Mesendoderm (in vitro differentiated cells): ENCODE results near the gene ABI1.

Experiments
- DNase-seq: peaks from one replicate; pipeline ENCODE4 v3.0.0; 2013
- H2AK5ac ChIP-seq: 2 replicates; pipeline ENCODE4 v1.6.1; 2013; ENCODE audit warnings: low read length, inconsistent platforms
- H2BK120ac ChIP-seq: 2 replicates; pipeline ENCODE4 v1.6.1; 2013; ENCODE audit warnings: low read depth, mild to moderate bottlenecking, low read length, moderate library complexity, mixed read lengths
- H2BK15ac ChIP-seq: replicated peaks from 2 replicates; pipeline ENCODE4 v1.6.1; 2013; ENCODE audit warnings: low read depth, mild to moderate bottlenecking, moderate library complexity
- H2BK5ac ChIP-seq: 2 replicates; pipeline ENCODE4 v1.6.1; 2013; ENCODE audit warnings: low read length, inconsistent platforms
- H3K18ac ChIP-seq: 2 replicates; pipeline ENCODE4 v1.6.1; 2013; ENCODE audit warnings: mild to moderate bottlenecking, low read length, mixed read lengths
- H3K23ac ChIP-seq: one replicate; pipeline ENCODE4 v1.6.1; 2013; ENCODE audit warnings: low read length
- H3K27ac ChIP-seq: 2 replicates; pipeline ENCODE4 v1.5.1; 2013; ENCODE audit warnings: low read depth, mild to moderate bottlenecking, inconsistent platforms, low read length, moderate library complexity
- H3K27me3 ChIP-seq: 2 replicates; pipeline ENCODE4 v1.6.1; 2013; ENCODE audit warnings: low read length, control low read depth, mild to moderate bottlenecking, inconsistent platforms; ENCODE audit not compliant: insufficient read depth, poor library complexity
- H3K36me3 ChIP-seq: 2 replicates; pipeline ENCODE4 v1.6.1; 2013; ENCODE audit warnings: low read length, inconsistent platforms; ENCODE audit not compliant: control insufficient read depth, insufficient read depth
- H3K4ac ChIP-seq: one replicate; pipeline ENCODE4 v1.6.1; 2013; ENCODE audit warnings: low read depth, mild to moderate bottlenecking, low read length, moderate library complexity
- H3K4me1 ChIP-seq: 2 replicates; pipeline ENCODE4 v1.6.1; 2013; ENCODE audit warnings: low read depth, low read length, inconsistent platforms; ENCODE audit not compliant: control insufficient read depth
- H3K4me2 ChIP-seq: 2 replicates; pipeline ENCODE4 v1.6.1; 2013; ENCODE audit warnings: low read length
- H3K4me3 ChIP-seq: 2 replicates; pipeline ENCODE4 v1.5.1; 2013; ENCODE audit warnings: mild to moderate bottlenecking, low read length
- H3K56ac ChIP-seq: one replicate; pipeline ENCODE4 v1.6.1; 2013; ENCODE audit warnings: low read length
- H3K79me1 ChIP-seq: 2 replicates; pipeline ENCODE4 v1.6.1; 2013; ENCODE audit warnings: low read length, inconsistent platforms
- H3K79me2 ChIP-seq: 2 replicates; pipeline ENCODE4 v1.6.1; 2013; ENCODE audit warnings: mild to moderate bottlenecking, low read length; ENCODE audit not compliant: control insufficient read depth, insufficient read depth
- H3K9ac ChIP-seq: 2 replicates; pipeline ENCODE4 v1.6.1; 2013; ENCODE audit warnings: low read length, inconsistent platforms
- H4K5ac ChIP-seq: one replicate; pipeline ENCODE4 v1.6.1; 2013; ENCODE audit warnings: low read length
- H4K8ac ChIP-seq: one replicate; pipeline ENCODE4 v1.6.1; 2013; ENCODE audit warnings: low read depth, mild to moderate bottlenecking, control low read depth, low read length, moderate library complexity
- WGBS: extraction: QIAGEN DNeasy Blood & Tissue Kit; methylation state at CpG from one replicate; pipeline ENCODE4 v1.1.7; 2013; ENCODE audit warnings: low lambda C conversion rate, missing lambda C conversion rate; ENCODE audit not compliant: insufficient coverage; ENCODE audit errors: extremely low coverage; 5-methylcytosine and 5-hydroxymethylcytosine counted together

Gene ABI1

DNA sequence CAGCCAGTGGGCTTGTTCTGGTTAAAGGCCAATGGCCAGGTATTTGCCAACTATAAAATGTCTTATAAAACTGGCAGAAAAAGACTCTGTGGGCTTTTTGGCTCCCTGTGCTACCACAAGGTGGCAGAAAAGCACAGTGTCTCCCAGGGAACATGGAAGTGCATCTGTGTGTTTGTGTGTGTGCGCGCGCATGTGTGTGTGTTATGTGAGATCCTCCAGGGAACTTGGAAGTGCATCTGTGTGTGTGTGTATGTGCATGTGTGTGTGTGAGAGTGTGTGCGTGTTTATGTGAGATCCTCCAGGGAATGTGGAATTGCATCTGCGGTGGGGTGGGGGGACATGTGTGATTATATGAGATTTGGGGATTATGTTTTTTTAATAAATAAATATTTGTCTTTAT is 30.2 kb upstream of the ABI1 start:
- no peaks in the 10 kb centered on the region for H3K36me3 ChIP-seq
- H4K8ac ChIP-seq: no peak overlapping the region
- H3K18ac ChIP-seq: no peak overlapping the region
- H3K4ac ChIP-seq: no peak overlapping the region
- no peaks in the 10 kb centered on the region for H3K79me2 ChIP-seq
- no peak overlapping the region for H2AK5ac ChIP-seq
- no peak overlapping the region for H3K9ac ChIP-seq
- H3K79me1 ChIP-seq: no peaks in the 10 kb centered on the region
- no CpG with 5 or more reads among the region's 5 CpGs for WGBS
- H3K27ac ChIP-seq: no peak overlapping the region
- H3K56ac ChIP-seq: no peak overlapping the region
- H2BK5ac ChIP-seq: no peak overlapping the region
- H2BK120ac ChIP-seq: no peak overlapping the region
- H3K4me2 ChIP-seq: no peak overlapping the region
- peak; percentile 82 for DNase-seq
- no peak overlapping the region for H4K5ac ChIP-seq
- H2BK15ac ChIP-seq: no peak overlapping the region
- no peak overlapping the region for H3K23ac ChIP-seq
- no peaks in the 10 kb centered on the region for H3K27me3 ChIP-seq
- no peak overlapping the region for H3K4me3 ChIP-seq
- no peaks in the 10 kb centered on the region for H3K4me1 ChIP-seq

GRCh38 chr10:26887611-26888215 is 27.0 kb upstream of the ABI1 start:
- no peak overlapping the region for H3K9ac ChIP-seq
- no peaks in the 10 kb centered on the region for H3K79me2 ChIP-seq
- no peak overlapping the region for H4K5ac ChIP-seq
- no CpG with 5 or more reads among the region's 3 CpGs for WGBS
- DNase-seq: no peak
- no peak overlapping the region for H2AK5ac ChIP-seq
- no peak overlapping the region for H2BK120ac ChIP-seq
- H3K4ac ChIP-seq: no peak overlapping the region
- no peak overlapping the region for H3K18ac ChIP-seq
- no peak overlapping the region for H3K27ac ChIP-seq
- H3K36me3 ChIP-seq: no peaks in the 10 kb centered on the region
- no peak overlapping the region for H3K23ac ChIP-seq
- no peak overlapping the region for H3K4me3 ChIP-seq
- no peak overlapping the region for H3K56ac ChIP-seq
- no peaks in the 10 kb centered on the region for H3K79me1 ChIP-seq
- H4K8ac ChIP-seq: no peak overlapping the region
- no peaks in the 10 kb centered on the region for H3K27me3 ChIP-seq
- no peak overlapping the region for H2BK5ac ChIP-seq
- H3K4me2 ChIP-seq: no peak overlapping the region
- no peaks in the 10 kb centered on the region for H3K4me1 ChIP-seq
- H2BK15ac ChIP-seq: no peak overlapping the region

GRCh38 chr10:26881600-26882331 is 21.0 kb upstream of the ABI1 start:
- no peak overlapping the region for H3K4me3 ChIP-seq
- no peaks in the 10 kb centered on the region for H3K36me3 ChIP-seq
- no peaks in the 10 kb centered on the region for H3K4me1 ChIP-seq
- WGBS: no CpG with 5 or more reads among the region's 10 CpGs
- DNase-seq: peak; percentile 80
- no peak overlapping the region for H3K27ac ChIP-seq
- H3K23ac ChIP-seq: no peak overlapping the region
- no peak overlapping the region for H3K4me2 ChIP-seq
- no peak overlapping the region for H4K5ac ChIP-seq
- H2BK15ac ChIP-seq: no peak overlapping the region
- no peak overlapping the region for H2BK120ac ChIP-seq
- H4K8ac ChIP-seq: no peak overlapping the region
- no peak overlapping the region for H3K56ac ChIP-seq
- H2AK5ac ChIP-seq: no peak overlapping the region
- no peak overlapping the region for H3K18ac ChIP-seq
- H3K27me3 ChIP-seq: no peaks in the 10 kb centered on the region
- no peak overlapping the region for H3K4ac ChIP-seq
- no peak overlapping the region for H3K9ac ChIP-seq
- H3K79me2 ChIP-seq: no peaks in the 10 kb centered on the region
- no peak overlapping the region for H2BK5ac ChIP-seq
- no peaks in the 10 kb centered on the region for H3K79me1 ChIP-seq

DNA sequence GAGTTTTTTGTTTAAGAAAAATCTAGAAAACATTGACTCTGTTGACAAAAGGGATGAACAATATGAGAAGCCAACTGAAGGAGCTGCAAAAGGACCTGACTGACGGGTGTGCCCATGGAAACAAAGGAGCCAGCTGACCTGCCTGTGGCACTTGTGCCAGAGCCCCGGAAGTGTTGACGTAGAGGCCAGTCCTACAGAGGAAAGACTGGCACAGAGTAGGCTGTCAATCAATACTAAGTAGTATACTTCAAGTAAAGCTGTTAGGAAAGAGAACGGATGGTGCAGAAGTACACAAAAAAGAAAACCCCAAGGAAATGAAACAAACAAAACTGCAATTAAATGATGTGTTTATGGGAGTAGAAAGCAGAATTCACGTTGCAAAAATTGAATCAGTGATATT is 19.0 kb upstream of the ABI1 start:
- H2BK5ac ChIP-seq: no peak overlapping the region
- no peak overlapping the region for H3K18ac ChIP-seq
- H3K4me3 ChIP-seq: no peak overlapping the region
- no peaks in the 10 kb centered on the region for H3K4me1 ChIP-seq
- no peak overlapping the region for H3K27ac ChIP-seq
- no peak for DNase-seq
- H3K23ac ChIP-seq: no peak overlapping the region
- H3K79me2 ChIP-seq: no peaks in the 10 kb centered on the region
- no peak overlapping the region for H3K9ac ChIP-seq
- H3K56ac ChIP-seq: no peak overlapping the region
- no peaks in the 10 kb centered on the region for H3K79me1 ChIP-seq
- no peak overlapping the region for H3K4me2 ChIP-seq
- H2BK15ac ChIP-seq: no peak overlapping the region
- no peak overlapping the region for H3K4ac ChIP-seq
- H3K27me3 ChIP-seq: no peaks in the 10 kb centered on the region
- no peak overlapping the region for H4K8ac ChIP-seq
- H3K36me3 ChIP-seq: no peaks in the 10 kb centered on the region
- no peak overlapping the region for H2AK5ac ChIP-seq
- H4K5ac ChIP-seq: no peak overlapping the region
- WGBS: no CpG with 5 or more reads among the region's 5 CpGs
- no peak overlapping the region for H2BK120ac ChIP-seq

- Histone ChIP-seq H3K23ac (no peak overlapping the region), H3K4ac (no peak overlapping the region), H3K56ac (no peak overlapping the region), H3K79me1 (no peaks in the 10 kb centered on the region), H2BK15ac (no peak overlapping the region), H3K79me2 (no peaks in the 10 kb centered on the region), H3K27me3 (no peaks in the 10 kb centered on the region), H2AK5ac (no peak overlapping the region), H2BK5ac (no peak overlapping the region), H3K9ac (no peak overlapping the region), H3K4me3 (no peak overlapping the region), H2BK120ac (no peak overlapping the region), H4K5ac (no peak overlapping the region), H3K27ac (no peak overlapping the region), H3K4me1 (no peaks in the 10 kb centered on the region), H4K8ac (no peak overlapping the region), H3K36me3 (no peaks in the 10 kb centered on the region), H3K18ac (no peak overlapping the region), H3K4me2 (no peak overlapping the region)
- DNase-seq: no peak
- no CpG with 5 or more reads among the region's 1 CpG for whole genome bisulfite sequencing
Observed at GRCh38 chr10:26870766-26871165, 10.0 kb upstream of the ABI1 start.

DNA sequence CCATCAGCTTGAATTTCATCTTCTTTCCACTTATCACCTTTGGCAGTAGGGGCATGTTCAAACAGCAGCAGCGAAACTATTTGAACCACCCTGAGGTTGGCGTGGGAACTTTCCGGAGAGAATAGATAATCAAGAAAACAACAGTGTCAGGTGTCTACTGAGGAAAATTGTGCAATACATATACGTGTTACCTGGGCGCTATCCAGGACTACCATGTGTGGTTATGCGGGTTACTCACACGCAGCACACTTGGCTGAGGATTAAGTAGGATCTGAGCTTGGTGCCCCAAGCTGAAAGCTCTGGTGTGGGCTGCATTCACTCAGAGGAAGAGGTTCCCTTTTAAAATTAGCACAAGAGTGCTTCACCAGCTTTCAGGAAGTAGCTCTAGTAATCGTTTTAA is 8.8 kb upstream of the ABI1 start:
- WGBS: no CpG with 5 or more reads among the region's 8 CpGs
- Histone ChIP-seq H2BK15ac (no peak overlapping the region), H2AK5ac (no peak overlapping the region), H4K8ac (no peak overlapping the region), H3K56ac (no peak overlapping the region), H3K79me1 (no peaks in the 10 kb centered on the region), H3K23ac (no peak overlapping the region), H2BK120ac (no peak overlapping the region), H3K4me1 (no peaks in the 10 kb centered on the region), H3K27me3 (no peaks in the 10 kb centered on the region), H3K79me2 (no peaks in the 10 kb centered on the region), H3K9ac (no peak overlapping the region), H3K4me3 (no peak overlapping the region), H3K18ac (no peak overlapping the region), H4K5ac (no peak overlapping the region), H3K27ac (no peak overlapping the region), H3K4me2 (no peak overlapping the region), H3K36me3 (no peaks in the 10 kb centered on the region), H3K4ac (no peak overlapping the region), H2BK5ac (no peak overlapping the region)
- no peak for DNase-seq
